Psoas muscle (tissue), 8 donors: ENCODE measurements around the gene ECE2. TPM values are rescaled to one million over a fixed set of nuclear protein-coding genes. Genes with fewer than 3 reads are reported as not detected.
"Not testable (repeated sequence)": the region's sequence is repeated elsewhere in the genome, so short reads cannot be mapped to it uniquely, and the experiment has no call there.

ENCODE experiments used
- ATAC-seq, 4 donors: fragments of 200-7000 bp; cut with Tn5 transposase; one replicate each; pipeline ENCODE4 v1.9.1; 2020; ENCODE audit warnings: moderate library complexity in 3 of 4, mild to moderate bottlenecking in 2 of 4
- DNase-seq, 2 donors: peaks; one replicate each; pipeline ENCODE4 v3.0.0-alpha.2; 2020
- H3K27ac ChIP-seq: fragments of 200-600 bp; one replicate; pipeline ENCODE4 v1.8.0; 2022
- H3K27me3 ChIP-seq, 3 donors: fragments of 200-600 bp in 1 of 3; one replicate each; pipeline versions ENCODE4 v1.6.1 to v1.8.0; 2013 to 2022; ENCODE audit warnings: low read length in 2 of 3, mild to moderate bottlenecking in 2 of 3, moderate library complexity in 1 of 3; ENCODE audit not compliant: insufficient read depth in 3 of 3
- H3K36me3 ChIP-seq, 2 donors: fragments of 200-600 bp in 1 of 2; one replicate each; pipeline versions ENCODE4 v1.6.1 to v1.8.0; 2013 to 2022; ENCODE audit warnings: low read depth in 1 of 2, mild to moderate bottlenecking in 1 of 2, moderate library complexity in 1 of 2; ENCODE audit not compliant: insufficient read depth in 1 of 2
- H3K4me1 ChIP-seq: fragments of 200-600 bp; one replicate; pipeline ENCODE4 v1.8.0; 2022
- H3K4me3 ChIP-seq: fragments of 200-600 bp; one replicate; pipeline ENCODE4 v1.8.0; 2022; ENCODE audit warnings: mild to moderate bottlenecking
- H3K9me3 ChIP-seq: fragments of 200-600 bp; one replicate; pipeline ENCODE4 v1.8.0; 2022
- WGBS, 3 donors: extraction: QIAGEN DNeasy Blood & Tissue Kit; methylation state at CpG; one replicate each; pipeline versions ENCODE4 v1.1.6 to v1.1.7; 2013; 5-methylcytosine and 5-hydroxymethylcytosine counted together
- intact Hi-C, 2 donors: fragments of 100-400 bp; cut with DNase I; formaldehyde crosslinking; loops; one replicate each; pipeline versions ENCODE4 v1.11.0 to v1.14.2; 2022
- polyA plus RNA-seq, 3 donors: library from polyadenylated mRNA; stranded (reverse); fragments of 200-250 nt; gene quantifications; one replicate each; pipeline ENCODE4 v1.2.3, GENCODE V29; 2013
- total RNA-seq, 4 donors: library from RNA; stranded (reverse); fragmentation: NEBNext Ultra II Directional in 2 of 4; extraction: Animal tissue kit (Norgen Biotek cat#: 25700) in 2 of 4; gene quantifications; one replicate each; pipeline versions ENCODE4 v1.2.1 to v1.2.4, GENCODE V29; 2021 to 2023
- TF ChIP-seq, protein P1 (sequence below): fragments of 200-600 bp; IDR thresholded peaks from one replicate; pipeline ENCODE4 v1.8.0; 2022; ENCODE audit warnings: antibody characterized with exemption
- donor health status: healthy with polysubstance abuse.
- donor health status: DM: no; HTN: no; CAD: no; lungs with moderate emphysema.
- donor health status: Bipolar disorder and iron deficiency.
- donor health status: healthy.
- donor health status: DM: yes; HTN: yes; CAD: no.
- donor health status: DM: no; HTN: no; CAD: no.
- donor health status: DM: no; HTN: no; CAD: no.
- donor health status: DM: yes; HTN: yes; CAD: no.

ECE2 gene
- total and polyA plus RNA-seq, 7 donors = not detected

DNA sequence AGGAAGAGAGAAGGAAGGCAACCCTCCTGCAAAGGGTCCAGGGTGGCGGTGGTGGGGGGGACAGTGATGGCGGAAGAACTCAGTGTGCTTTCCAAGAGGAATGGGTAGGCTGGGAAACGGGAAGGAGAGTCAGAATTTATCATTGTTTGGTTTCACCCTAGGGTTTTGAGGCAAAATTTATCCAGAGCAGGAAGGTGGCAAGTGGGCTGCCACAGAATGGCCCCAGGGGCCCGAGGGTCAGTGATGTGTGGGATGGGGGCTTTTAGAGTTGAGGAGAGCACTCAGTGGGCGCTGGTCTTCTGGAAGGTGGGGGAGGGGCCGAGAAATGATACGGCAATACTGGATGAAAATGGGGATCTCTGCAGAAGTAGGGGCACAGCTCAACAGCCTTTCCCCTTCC, 62.2 kb downstream of the ECE2 start:
- H3K4me3 ChIP-seq = peak overlapping the region; percentile 79
- TF ChIP-seq, protein P1, sequence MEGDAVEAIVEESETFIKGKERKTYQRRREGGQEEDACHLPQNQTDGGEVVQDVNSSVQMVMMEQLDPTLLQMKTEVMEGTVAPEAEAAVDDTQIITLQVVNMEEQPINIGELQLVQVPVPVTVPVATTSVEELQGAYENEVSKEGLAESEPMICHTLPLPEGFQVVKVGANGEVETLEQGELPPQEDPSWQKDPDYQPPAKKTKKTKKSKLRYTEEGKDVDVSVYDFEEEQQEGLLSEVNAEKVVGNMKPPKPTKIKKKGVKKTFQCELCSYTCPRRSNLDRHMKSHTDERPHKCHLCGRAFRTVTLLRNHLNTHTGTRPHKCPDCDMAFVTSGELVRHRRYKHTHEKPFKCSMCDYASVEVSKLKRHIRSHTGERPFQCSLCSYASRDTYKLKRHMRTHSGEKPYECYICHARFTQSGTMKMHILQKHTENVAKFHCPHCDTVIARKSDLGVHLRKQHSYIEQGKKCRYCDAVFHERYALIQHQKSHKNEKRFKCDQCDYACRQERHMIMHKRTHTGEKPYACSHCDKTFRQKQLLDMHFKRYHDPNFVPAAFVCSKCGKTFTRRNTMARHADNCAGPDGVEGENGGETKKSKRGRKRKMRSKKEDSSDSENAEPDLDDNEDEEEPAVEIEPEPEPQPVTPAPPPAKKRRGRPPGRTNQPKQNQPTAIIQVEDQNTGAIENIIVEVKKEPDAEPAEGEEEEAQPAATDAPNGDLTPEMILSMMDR = no peak
- WGBS, 3 donors = 63 to 75% (median 70%) methylated on average over 6 to 7 of the region's 7 CpGs

DNA sequence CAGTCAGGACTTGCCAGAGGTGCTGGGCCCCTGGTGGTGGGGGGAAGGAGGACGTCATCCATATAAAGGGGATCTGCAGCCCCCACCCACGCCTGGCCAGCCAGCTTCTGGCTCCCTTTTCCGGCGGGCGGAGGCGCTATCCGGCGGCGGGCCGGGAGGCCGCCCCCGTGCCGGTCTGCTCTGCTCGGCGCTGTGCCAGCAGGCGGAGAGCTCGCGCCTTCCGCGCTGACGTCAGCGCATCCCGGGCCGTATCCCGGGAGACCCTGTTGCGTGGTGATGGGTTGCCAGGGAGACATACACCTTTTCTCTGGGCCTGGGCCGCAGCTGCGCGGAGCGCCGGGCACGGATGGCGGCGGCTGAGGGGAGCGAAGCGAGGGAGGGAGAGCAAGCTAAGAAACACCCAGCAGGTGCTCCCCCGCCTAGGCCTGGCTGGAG, 62.7 kb downstream of the ECE2 start:
- peak; percentile 85 to 88 for DNase-seq
- peak in 1 of 4 donors; percentile 4 for ATAC-seq
- no peaks in the 10 kb centered on the region for H3K27me3 ChIP-seq
- H3K9me3 ChIP-seq = no peaks in the 10 kb centered on the region
- peak overlapping the region; percentile 79 for H3K4me3 ChIP-seq
- H3K36me3 ChIP-seq = peaks cover 0 to 37% of the 10 kb centered on the region in 2 donors
- 9 to 29% (median 22%) methylated on average over 26 to 37 of the region's 37 CpGs for WGBS, 3 donors
- intact Hi-C loops = no loop called here
- peaks cover 42% of the 10 kb centered on the region for H3K4me1 ChIP-seq
- TF ChIP-seq, protein P1 = no peak
- H3K27ac ChIP-seq = peak overlapping the region; percentile 90

More for the DNA sequence above, 62.2 kb downstream of the ECE2 start:
- Histone ChIP-seq H3K27me3 (no peaks in the 10 kb centered on the region), H3K27ac (peak overlapping the region; percentile 90), H3K9me3 (no peaks in the 10 kb centered on the region), H3K4me1 (peaks cover 48% of the 10 kb centered on the region), H3K36me3 (peaks cover 0 to 39% of the 10 kb centered on the region in 2 donors)
- ATAC-seq (no peak), DNase-seq (no peak)
- intact Hi-C loops = no loop called here

DNA sequence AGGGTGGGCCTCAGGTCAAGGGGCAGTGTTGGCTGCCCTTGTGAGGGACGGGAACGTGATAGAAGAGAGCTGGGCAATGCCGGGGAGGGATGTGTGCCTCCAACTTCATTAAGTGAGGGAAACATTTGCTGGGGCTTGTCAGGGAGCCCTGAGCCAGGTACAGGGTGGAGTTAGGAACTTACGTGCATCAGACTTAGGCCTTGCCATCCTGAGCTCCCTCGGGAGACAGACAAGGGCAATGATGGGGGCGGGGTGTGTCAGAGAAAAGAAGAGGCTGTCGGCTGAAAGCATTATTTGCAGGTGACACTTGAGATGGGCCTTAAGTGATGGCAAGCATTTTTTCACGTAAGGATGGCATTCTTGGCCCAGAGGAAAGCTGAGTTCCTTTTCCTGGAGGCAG, 63.2 kb downstream of the ECE2 start:
- peaks cover 2 to 37% of the 10 kb centered on the region in 2 donors for H3K36me3 ChIP-seq
- ATAC-seq (no peak), DNase-seq (no peak)
- H3K4me3 ChIP-seq = peak overlapping the region; percentile 79
- intact Hi-C loops = no loop called here
- H3K9me3 ChIP-seq = no peaks in the 10 kb centered on the region
- peaks cover 38% of the 10 kb centered on the region for H3K4me1 ChIP-seq
- H3K27ac ChIP-seq = peak overlapping the region; percentile 90
- WGBS, 3 donors = 39 to 50% (median 50%) methylated on average over 8 of the region's 8 CpGs
- no peaks in the 10 kb centered on the region for H3K27me3 ChIP-seq
- TF ChIP-seq, protein P1 = no peak

DNA sequence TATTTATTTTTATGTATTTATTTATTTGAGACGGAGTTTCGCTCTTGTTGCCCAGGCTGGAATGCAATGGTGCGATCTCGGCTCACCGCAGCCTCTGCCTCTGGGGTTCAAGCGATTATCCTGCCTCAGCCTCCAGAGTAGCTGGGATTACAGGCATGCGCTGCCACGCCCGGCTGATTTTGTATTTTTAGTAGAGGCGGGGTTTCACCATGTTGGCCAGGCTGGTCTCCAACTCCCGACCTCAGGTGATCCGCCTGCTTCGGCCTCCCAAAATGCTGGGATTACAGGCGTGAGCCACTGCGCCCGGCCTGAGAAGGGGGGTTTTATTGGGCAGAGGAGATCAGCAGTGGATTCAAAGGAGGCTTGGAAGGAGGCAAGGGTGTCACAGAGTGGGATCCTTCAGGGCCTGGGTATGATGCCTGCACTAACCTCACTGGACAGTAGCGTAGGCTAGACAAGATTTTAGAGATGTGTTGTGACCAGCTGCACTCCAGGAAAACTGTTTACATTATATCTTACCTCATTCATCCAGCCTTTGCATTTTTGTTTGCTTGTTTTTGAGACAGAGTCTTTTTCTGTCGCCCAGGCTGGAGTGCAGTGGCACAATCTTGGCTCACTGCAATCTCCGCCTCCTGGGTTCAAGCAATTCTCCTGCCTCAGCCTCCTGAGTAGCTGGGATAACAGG, 63.8 kb downstream of the ECE2 start:
- intact Hi-C loops = loop anchor here in 1 of 2 donors (5.0 kb wide), 1 partner anchor 37 kb away; no protein-coding TSS in a partner anchor
- WGBS, 3 donors = 74 to 84% (median 81%) methylated on average over 19 of the region's 19 CpGs
- peak in 1 of 2 donors; percentile 33 for DNase-seq

DNA sequence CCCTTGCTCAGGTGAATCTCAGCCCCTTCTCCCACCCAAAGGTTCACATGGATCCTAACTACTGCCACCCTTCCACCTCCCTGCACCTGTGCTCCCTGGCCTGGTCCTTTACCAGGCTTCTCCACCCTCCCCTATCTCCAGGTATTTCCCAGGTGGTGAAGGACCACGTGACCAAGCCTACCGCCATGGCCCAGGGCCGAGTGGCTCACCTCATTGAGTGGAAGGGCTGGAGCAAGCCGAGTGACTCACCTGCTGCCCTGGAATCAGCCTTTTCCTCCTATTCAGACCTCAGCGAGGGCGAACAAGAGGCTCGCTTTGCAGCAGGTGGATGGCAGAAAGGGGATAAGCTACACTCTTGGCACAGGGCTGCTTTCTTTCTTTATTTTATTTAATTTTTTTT, 66.1 kb downstream of the ECE2 start:
- Histone ChIP-seq H3K27ac (no peak overlapping the region), H3K4me1 (peaks cover 42% of the 10 kb centered on the region), H3K9me3 (no peaks in the 10 kb centered on the region), H3K36me3 (peaks cover 2 to 33% of the 10 kb centered on the region in 2 donors), H3K27me3 (no peaks in the 10 kb centered on the region), H3K4me3 (no peak overlapping the region)
- DNase-seq (peak in 1 of 2 donors; percentile 30), ATAC-seq (no peak)
- TF ChIP-seq, protein P1 = no peak
- intact Hi-C loops = loop anchor here in 1 of 2 donors (5.0 kb wide), 1 partner anchor 40 kb away; no protein-coding TSS in a partner anchor
- WGBS, 3 donors = 89 to 94% (median 92%) methylated on average over 7 of the region's 7 CpGs

More for the DNA sequence above, 63.8 kb downstream of the ECE2 start:
- Histone ChIP-seq H3K4me1 (peaks cover 38% of the 10 kb centered on the region), H3K36me3 (peaks cover 2 to 37% of the 10 kb centered on the region in 2 donors)
- H3K27ac ChIP-seq, H3K4me3 ChIP-seq, H3K27me3 ChIP-seq, ATAC-seq, H3K9me3 ChIP-seq: not testable (repeated sequence)

Other genes with a start within 250 kb of the ECE2 start
- not detected for gene HTR3D, start 244.3 kb upstream of the ECE2 start, total RNA-seq
- not detected for gene HTR3D, start 244.3 kb upstream of the ECE2 start, polyA plus RNA-seq
- not detected for gene HTR3C, start 223.0 kb upstream of the ECE2 start, total RNA-seq
- gene HTR3C, start 223.0 kb upstream of the ECE2 start, polyA plus RNA-seq = not detected
- gene HTR3E, start 179.0 kb upstream of the ECE2 start, total RNA-seq = not detected
- under 1 TPM in 1 of 3 donors, not detected in 2; 0.01 TPM for gene HTR3E, start 179.0 kb upstream of the ECE2 start, polyA plus RNA-seq
- 10 to 100 TPM; 44.0 to 55.1 (median 50.0) TPM for gene EIF2B5, start 140.7 kb upstream of the ECE2 start, total RNA-seq
- gene EIF2B5, start 140.7 kb upstream of the ECE2 start, polyA plus RNA-seq = 100 to 1,000 TPM in 1 of 3 donors, 10 to 100 TPM in 2; 61.4 to 101 (median 80.3) TPM
- 10 to 100 TPM; 46.7 to 57.2 (median 47.7) TPM for gene DVL3, start 120.6 kb upstream of the ECE2 start, total RNA-seq
- 10 to 100 TPM; 32.3 to 57.6 (median 36.1) TPM for gene DVL3, start 120.6 kb upstream of the ECE2 start, polyA plus RNA-seq
- 100 to 1,000 TPM; 157 to 178 (median 165) TPM for gene AP2M1, start 101.2 kb upstream of the ECE2 start, total RNA-seq
- 100 to 1,000 TPM; 166 to 299 (median 285) TPM for gene AP2M1, start 101.2 kb upstream of the ECE2 start, polyA plus RNA-seq
- 10 to 100 TPM; 44.1 to 93.0 (median 72.7) TPM for gene ABCF3, start 89.8 kb upstream of the ECE2 start, total RNA-seq
- 100 to 1,000 TPM in 1 of 3 donors, 10 to 100 TPM in 2; 68.5 to 108 (median 79.3) TPM for gene ABCF3, start 89.8 kb upstream of the ECE2 start, polyA plus RNA-seq
- under 1 TPM in 1 of 4 donors, not detected in 3; 0.26 TPM for gene VWA5B2, start 46.4 kb upstream of the ECE2 start, total RNA-seq
- gene VWA5B2, start 46.4 kb upstream of the ECE2 start, polyA plus RNA-seq = under 1 TPM; 0.03 to 0.06 (median 0.04) TPM
- 10 to 100 TPM; 15.8 to 36.7 (median 28.8) TPM for gene ALG3, start 27.1 kb upstream of the ECE2 start, total RNA-seq
- gene ALG3, start 27.1 kb upstream of the ECE2 start, polyA plus RNA-seq = 10 to 100 TPM; 37.5 to 93.7 (median 38.3) TPM
- 1 to 10 TPM; 1.8 to 8.2 (median 6.2) TPM for gene EEF1AKMT4, start 26.4 kb upstream of the ECE2 start, total RNA-seq
- 10 to 100 TPM in 2 of 3 donors, 1 to 10 TPM in 1; 9.0 to 25.5 (median 10.1) TPM for gene EEF1AKMT4, start 26.4 kb upstream of the ECE2 start, polyA plus RNA-seq
- gene CAMK2N2, start 14.5 kb upstream of the ECE2 start, total RNA-seq = not detected
- under 1 TPM in 2 of 3 donors, not detected in 1; 0.01 to 0.52 TPM for gene CAMK2N2, start 14.5 kb upstream of the ECE2 start, polyA plus RNA-seq
- 100 to 1,000 TPM; 338 to 440 (median 424) TPM for gene PSMD2, start 23.2 kb downstream of the ECE2 start, total RNA-seq
- 100 to 1,000 TPM; 344 to 898 (median 873) TPM for gene PSMD2, start 23.2 kb downstream of the ECE2 start, polyA plus RNA-seq
- 100 to 1,000 TPM; 448 to 726 (median 633) TPM for gene EIF4G1, start 38.6 kb downstream of the ECE2 start, total RNA-seq
- gene EIF4G1, start 38.6 kb downstream of the ECE2 start, polyA plus RNA-seq = 100 to 1,000 TPM; 395 to 787 (median 628) TPM
- gene FAM131A, start 61.6 kb downstream of the ECE2 start, total RNA-seq = 10 to 100 TPM; 12.6 to 20.3 (median 13.9) TPM
- 10 to 100 TPM; 12.9 to 26.8 (median 20.2) TPM for gene FAM131A, start 61.6 kb downstream of the ECE2 start, polyA plus RNA-seq
- gene CLCN2, start 85.6 kb downstream of the ECE2 start, total RNA-seq = 1 to 10 TPM in 3 of 4 donors, under 1 TPM in 1; 0.64 to 2.3 (median 1.4) TPM
- gene CLCN2, start 85.6 kb downstream of the ECE2 start, polyA plus RNA-seq = 1 to 10 TPM; 1.2 to 2.8 (median 2.0) TPM
- gene POLR2H, start 85.7 kb downstream of the ECE2 start, total RNA-seq = 10 to 100 TPM; 21.2 to 33.2 (median 28.6) TPM
- 100 to 1,000 TPM in 1 of 3 donors, 10 to 100 TPM in 2; 41.6 to 117 (median 62.8) TPM for gene POLR2H, start 85.7 kb downstream of the ECE2 start, polyA plus RNA-seq
- gene THPO, start 102.2 kb downstream of the ECE2 start, total RNA-seq = 1 to 10 TPM in 2 of 4 donors, under 1 TPM in 2; 0.79 to 3.0 (median 1.3) TPM
- 1 to 10 TPM in 1 of 3 donors, under 1 TPM in 2; 0.49 to 1.2 (median 0.55) TPM for gene THPO, start 102.2 kb downstream of the ECE2 start, polyA plus RNA-seq
- gene CHRD, start 104.0 kb downstream of the ECE2 start, total RNA-seq = 10 to 100 TPM in 1 of 4 donors, 1 to 10 TPM in 3; 4.1 to 10.5 (median 6.3) TPM
- gene CHRD, start 104.0 kb downstream of the ECE2 start, polyA plus RNA-seq = 1 to 10 TPM; 2.5 to 5.2 (median 5.1) TPM